ENCODE data around the gene TRDN.
"Not testable (repeated sequence)": the region's sequence is repeated elsewhere in the genome, so short reads cannot be mapped to it uniquely, and the experiment has no call there.

The TRDN gene

GRCh38 chr6:123295672-123296071 is 341.1 kb downstream of the TRDN start:
- no peak overlapping the region for H3K4me3 Mint-ChIP-seq
- ATAC-seq (replicated peaks) (no peak), DNase-seq (no peak)
- no peaks in the 10 kb centered on the region for H3K36me3 Mint-ChIP-seq (ENCODE audit: insufficient read depth)
- H3K27me3 Mint-ChIP-seq = no peaks in the 10 kb centered on the region
- H3K9me3 Mint-ChIP-seq = peaks cover 5 to 6% of the 10 kb centered on the region in 2 donors
- H3K27ac Mint-ChIP-seq = no peak overlapping the region
- no peaks in the 10 kb centered on the region for H3K4me1 Mint-ChIP-seq (ENCODE audit: low read depth in 2 of 2)

GRCh38 chr6:123295181-123295580 is 341.6 kb downstream of the TRDN start:
- no peaks in the 10 kb centered on the region for H3K36me3 Mint-ChIP-seq (ENCODE audit: insufficient read depth)
- no peaks in the 10 kb centered on the region for H3K4me1 Mint-ChIP-seq (ENCODE audit: low read depth in 2 of 2)
- H3K4me3 Mint-ChIP-seq = no peak overlapping the region
- H3K27ac Mint-ChIP-seq = no peak overlapping the region
- H3K9me3 Mint-ChIP-seq = peaks cover 5 to 6% of the 10 kb centered on the region in 2 donors
- DNase-seq (no peak), ATAC-seq (replicated peaks) (no peak)
- H3K27me3 Mint-ChIP-seq = no peaks in the 10 kb centered on the region

GRCh38 chr6:123288649-123289048 is 348.1 kb downstream of the TRDN start:
- ATAC-seq (replicated peaks) = no peak
- DNase-seq = no peak
- H3K36me3 Mint-ChIP-seq (ENCODE audit: insufficient read depth) = no peaks in the 10 kb centered on the region
- no peaks in the 10 kb centered on the region for H3K4me1 Mint-ChIP-seq (ENCODE audit: low read depth in 2 of 2)
- peaks cover 6% of the 10 kb centered on the region in 2 donors for H3K9me3 Mint-ChIP-seq
- H3K27me3 Mint-ChIP-seq = no peaks in the 10 kb centered on the region
- H3K4me3 Mint-ChIP-seq = no peak overlapping the region
- H3K27ac Mint-ChIP-seq = no peak overlapping the region

GRCh38 chr6:123276546-123276980 is 360.2 kb downstream of the TRDN start:
- ATAC-seq (replicated peaks) = no peak
- no peak for DNase-seq
- H3K4me3 Mint-ChIP-seq = no peak overlapping the region
- no peaks in the 10 kb centered on the region for H3K4me1 Mint-ChIP-seq (ENCODE audit: low read depth in 2 of 2)
- no peaks in the 10 kb centered on the region for H3K36me3 Mint-ChIP-seq (ENCODE audit: insufficient read depth)
- H3K27me3 Mint-ChIP-seq = no peaks in the 10 kb centered on the region
- H3K27ac Mint-ChIP-seq = no peak overlapping the region
- H3K9me3 Mint-ChIP-seq = peaks cover 6 to 16% of the 10 kb centered on the region in 2 donors

- ATAC-seq (replicated peaks) = no peak
- Mint-ChIP-seq H3K36me3 (ENCODE audit: insufficient read depth) (no peaks in the 10 kb centered on the region), H3K4me1 (ENCODE audit: low read depth in 2 of 2) (no peaks in the 10 kb centered on the region), H3K27ac (no peak overlapping the region), H3K4me3 (no peak overlapping the region), H3K9me3 (peaks cover 5 to 6% of the 10 kb centered on the region in 2 donors), H3K27me3 (no peaks in the 10 kb centered on the region)
- DNase-seq = no peak
These were observed 372.8 kb downstream of the TRDN start for GRCh38 chr6:123263981-123264380.

- no peak for DNase-seq
- Mint-ChIP-seq H3K4me1 (ENCODE audit: low read depth in 2 of 2) (no peaks in the 10 kb centered on the region), H3K4me3 (no peak overlapping the region), H3K27me3 (no peaks in the 10 kb centered on the region), H3K27ac (no peak overlapping the region), H3K36me3 (ENCODE audit: insufficient read depth) (no peaks in the 10 kb centered on the region), H3K9me3 (peaks cover 3 to 14% of the 10 kb centered on the region in 2 donors)
- no peak for ATAC-seq (replicated peaks)
These were observed 396.1 kb downstream of the TRDN start for GRCh38 chr6:123240626-123241025.

- Mint-ChIP-seq H3K27ac (no peak overlapping the region), H3K36me3 (ENCODE audit: insufficient read depth) (no peaks in the 10 kb centered on the region)
These were observed 403.4 kb downstream of the TRDN start for GRCh38 chr6:123233336-123233735.

GRCh38 chr6:123227789-123228188 is 409.0 kb downstream of the TRDN start:
- H3K9me3 Mint-ChIP-seq; H3K27ac Mint-ChIP-seq; ATAC-seq (replicated peaks); H3K4me3 Mint-ChIP-seq; DNase-seq; H3K27me3 Mint-ChIP-seq; H3K36me3 Mint-ChIP-seq (ENCODE audit: insufficient read depth); H3K4me1 Mint-ChIP-seq (ENCODE audit: low read depth in 2 of 2): not testable (repeated sequence)

More at GRCh38 chr6:123233336-123233735, 403.4 kb downstream of the TRDN start:
- H3K9me3 Mint-ChIP-seq = peaks cover 6 to 7% of the 10 kb centered on the region in 2 donors
- ATAC-seq (replicated peaks) (no peak), DNase-seq (no peak)
- H3K4me3 Mint-ChIP-seq = no peak overlapping the region
- no peaks in the 10 kb centered on the region for H3K4me1 Mint-ChIP-seq (ENCODE audit: low read depth in 2 of 2)
- H3K27me3 Mint-ChIP-seq = no peaks in the 10 kb centered on the region

- no peaks in the 10 kb centered on the region for H3K4me1 Mint-ChIP-seq (ENCODE audit: low read depth in 2 of 2)
- no peaks in the 10 kb centered on the region for H3K27me3 Mint-ChIP-seq
- DNase-seq (no peak), ATAC-seq (replicated peaks) (no peak)
- no peak overlapping the region for H3K27ac Mint-ChIP-seq
- no peak overlapping the region for H3K4me3 Mint-ChIP-seq
- H3K9me3 Mint-ChIP-seq = peaks cover 0 to 8% of the 10 kb centered on the region in 2 donors
- H3K36me3 Mint-ChIP-seq (ENCODE audit: insufficient read depth) = no peaks in the 10 kb centered on the region
These were observed 410.4 kb downstream of the TRDN start for GRCh38 chr6:123226398-123226797.

- Mint-ChIP-seq H3K4me3 (no peak overlapping the region), H3K27ac (no peak overlapping the region), H3K4me1 (ENCODE audit: low read depth in 2 of 2) (no peaks in the 10 kb centered on the region), H3K27me3 (no peaks in the 10 kb centered on the region), H3K36me3 (ENCODE audit: insufficient read depth) (no peaks in the 10 kb centered on the region), H3K9me3 (peaks cover 4 to 8% of the 10 kb centered on the region in 2 donors)
- ATAC-seq (replicated peaks) (no peak), DNase-seq (no peak)
These were observed 412.7 kb downstream of the TRDN start for GRCh38 chr6:123224077-123224476.

GRCh38 chr6:123223461-123223860 is 413.3 kb downstream of the TRDN start:
- DNase-seq (no peak), ATAC-seq (replicated peaks) (no peak)
- H3K9me3 Mint-ChIP-seq = peaks cover 5 to 8% of the 10 kb centered on the region in 2 donors
- H3K27ac Mint-ChIP-seq = no peak overlapping the region
- H3K36me3 Mint-ChIP-seq (ENCODE audit: insufficient read depth) = no peaks in the 10 kb centered on the region
- H3K27me3 Mint-ChIP-seq = no peaks in the 10 kb centered on the region
- H3K4me1 Mint-ChIP-seq (ENCODE audit: low read depth in 2 of 2) = no peaks in the 10 kb centered on the region
- H3K4me3 Mint-ChIP-seq = no peak overlapping the region

- Mint-ChIP-seq H3K36me3 (ENCODE audit: insufficient read depth) (no peaks in the 10 kb centered on the region), H3K9me3 (peaks cover 7 to 11% of the 10 kb centered on the region in 2 donors), H3K27ac (no peak overlapping the region), H3K4me1 (ENCODE audit: low read depth in 2 of 2) (no peaks in the 10 kb centered on the region), H3K27me3 (no peaks in the 10 kb centered on the region), H3K4me3 (no peak overlapping the region)
- DNase-seq (no peak), ATAC-seq (replicated peaks) (no peak)
These were observed 421.5 kb downstream of the TRDN start for GRCh38 chr6:123215211-123215610.

GRCh38 chr6:123214433-123214832 is 422.3 kb downstream of the TRDN start:
- no peak for DNase-seq
- H3K4me1 Mint-ChIP-seq (ENCODE audit: low read depth in 2 of 2) = no peaks in the 10 kb centered on the region
- peaks cover 7 to 9% of the 10 kb centered on the region in 2 donors for H3K9me3 Mint-ChIP-seq
- H3K27ac Mint-ChIP-seq = no peak overlapping the region
- ATAC-seq (replicated peaks) = no peak
- H3K36me3 Mint-ChIP-seq (ENCODE audit: insufficient read depth) = no peaks in the 10 kb centered on the region
- H3K27me3 Mint-ChIP-seq = no peaks in the 10 kb centered on the region
- H3K4me3 Mint-ChIP-seq = no peak overlapping the region

GRCh38 chr6:123213921-123214320 is 422.8 kb downstream of the TRDN start:
- H3K4me1 Mint-ChIP-seq (ENCODE audit: low read depth in 2 of 2) = no peaks in the 10 kb centered on the region
- DNase-seq = no peak
- H3K4me3 Mint-ChIP-seq = no peak overlapping the region
- H3K36me3 Mint-ChIP-seq (ENCODE audit: insufficient read depth) = no peaks in the 10 kb centered on the region
- ATAC-seq (replicated peaks) = no peak
- no peaks in the 10 kb centered on the region for H3K27me3 Mint-ChIP-seq
- H3K9me3 Mint-ChIP-seq = peaks cover 7% of the 10 kb centered on the region in 2 donors
- H3K27ac Mint-ChIP-seq = no peak overlapping the region
